Mammary epithelial cell (primary cell): ENCODE data around the gene NUDT15.

ENCODE experiments used
- CTCF ChIP-seq, 2 donors: IDR thresholded peaks in 1 of 2; conservative IDR thresholded peaks in 1 of 2; 2 replicates each; pipeline ENCODE4 v1.5.1; 2011 to 2012; ENCODE audit warnings: inconsistent platforms in 2 of 2, low read length in 2 of 2, mild to moderate bottlenecking in 2 of 2, control low read depth in 1 of 2, low read depth in 1 of 2; ENCODE audit not compliant: insufficient read depth in 1 of 2; ENCODE audit errors: extremely low read depth in 1 of 2
- EZH2 ChIP-seq: IDR thresholded peaks from 2 replicates; pipeline ENCODE4 v1.6.1; 2012; ENCODE audit warnings: low read length, inconsistent platforms, borderline replicate concordance

DNA sequence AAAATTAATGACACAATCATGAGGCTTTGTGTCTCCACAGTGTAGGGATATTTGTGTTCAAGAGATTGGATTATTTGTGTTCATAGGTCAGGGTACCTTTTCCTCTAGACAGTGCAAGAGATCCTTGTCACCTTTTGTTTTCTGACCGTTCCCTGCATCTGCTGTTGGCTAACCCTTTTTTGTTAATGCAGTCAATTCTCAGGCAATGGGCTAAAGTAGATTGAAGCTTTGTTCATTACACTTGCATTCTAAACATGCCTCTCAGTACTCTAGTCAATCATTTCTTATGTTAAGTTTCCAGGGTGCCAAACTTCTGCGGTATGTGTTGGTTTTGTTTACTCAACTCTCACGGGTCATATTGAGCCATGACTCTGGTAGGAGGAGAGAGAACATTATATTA lies 59.1 kb downstream of the NUDT15 start:
- TF ChIP-seq CTCF (conservative IDR thresholded peaks at IDR 0.05 in 1 of 2, IDR thresholded peaks at IDR 0.05 in 1 of 2; ENCODE audit: extremely low read depth in 1 of 2, insufficient read depth in 1 of 2, low read depth in 1 of 2, low read length in 2 of 2) (no peak), EZH2 (no peak)
